Brain microvascular endothelial cell (primary cell): Measurements from ENCODE around the gene SPSB3.

Experiments
- DNase-seq: peaks from one replicate; pipeline ENCODE4 v3.0.0-alpha.2; 2020
- H3K27ac ChIP-seq: fragments of 250-450 bp; sonication (Bioruptor Pico); 2 replicates; pipeline ENCODE4 v1.5.1; 2020; ENCODE audit warnings: mild to moderate bottlenecking, moderate library complexity
- H3K27me3 ChIP-seq: fragments of 250-450 bp; sonication (Bioruptor Pico); replicated peaks from 2 replicates; pipeline ENCODE4 v1.5.1; 2020; ENCODE audit warnings: mild to moderate bottlenecking
- H3K36me3 ChIP-seq: fragments of 250-450 bp; sonication (Bioruptor Pico); replicated peaks from 2 replicates; pipeline ENCODE4 v1.5.1; 2020; ENCODE audit warnings: mild to moderate bottlenecking
- H3K4me3 ChIP-seq: 2 replicates; pipeline ENCODE4 v1.5.1; 2011; ENCODE audit warnings: low read depth, mild to moderate bottlenecking, control low read depth, low read length, moderate library complexity
- in situ Hi-C: cut with HindIII; loops from 2 replicates; pipeline ENCODE4 v1.10.0; 2017; ENCODE audit warnings: low sequenced_read_pairs, low pct_ligation_motif_present
- TF ChIP-seq, protein P1 (sequence below): IDR thresholded peaks from 2 replicates; pipeline ENCODE4 v1.5.1; 2011; ENCODE audit warnings: low read depth, mild to moderate bottlenecking, moderate library complexity, low read length, control low read depth, inconsistent platforms; ENCODE audit errors: missing control alignments

Gene SPSB3

DNA sequence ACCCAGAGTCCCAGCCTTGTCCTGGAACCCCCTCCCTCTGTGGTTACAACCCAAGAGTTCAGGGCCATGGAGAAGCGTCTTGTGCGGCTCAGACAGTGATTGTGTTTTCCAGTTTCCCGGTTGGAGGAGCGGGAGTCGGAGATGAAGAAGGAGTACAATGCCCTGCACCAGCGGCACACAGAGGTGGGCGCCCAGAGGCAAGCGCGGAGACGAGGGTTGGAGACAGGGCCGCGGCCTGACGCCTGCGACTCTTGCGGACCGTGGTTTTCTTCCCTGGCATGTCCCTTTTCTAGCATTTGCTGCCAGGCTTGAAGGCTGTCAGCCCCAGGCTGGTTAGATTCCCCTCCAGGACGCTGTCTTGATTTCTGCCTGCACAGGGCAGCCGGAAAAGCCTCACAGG, 53.3 kb downstream of the SPSB3 start:
- H3K27ac ChIP-seq, result no peak overlapping the region
- H3K36me3 ChIP-seq, result peaks cover 50% of the 10 kb centered on the region
- in situ Hi-C loops, result no loop called here
- TF ChIP-seq, protein P1, sequence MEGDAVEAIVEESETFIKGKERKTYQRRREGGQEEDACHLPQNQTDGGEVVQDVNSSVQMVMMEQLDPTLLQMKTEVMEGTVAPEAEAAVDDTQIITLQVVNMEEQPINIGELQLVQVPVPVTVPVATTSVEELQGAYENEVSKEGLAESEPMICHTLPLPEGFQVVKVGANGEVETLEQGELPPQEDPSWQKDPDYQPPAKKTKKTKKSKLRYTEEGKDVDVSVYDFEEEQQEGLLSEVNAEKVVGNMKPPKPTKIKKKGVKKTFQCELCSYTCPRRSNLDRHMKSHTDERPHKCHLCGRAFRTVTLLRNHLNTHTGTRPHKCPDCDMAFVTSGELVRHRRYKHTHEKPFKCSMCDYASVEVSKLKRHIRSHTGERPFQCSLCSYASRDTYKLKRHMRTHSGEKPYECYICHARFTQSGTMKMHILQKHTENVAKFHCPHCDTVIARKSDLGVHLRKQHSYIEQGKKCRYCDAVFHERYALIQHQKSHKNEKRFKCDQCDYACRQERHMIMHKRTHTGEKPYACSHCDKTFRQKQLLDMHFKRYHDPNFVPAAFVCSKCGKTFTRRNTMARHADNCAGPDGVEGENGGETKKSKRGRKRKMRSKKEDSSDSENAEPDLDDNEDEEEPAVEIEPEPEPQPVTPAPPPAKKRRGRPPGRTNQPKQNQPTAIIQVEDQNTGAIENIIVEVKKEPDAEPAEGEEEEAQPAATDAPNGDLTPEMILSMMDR, result no peak
- no peaks in the 10 kb centered on the region for H3K27me3 ChIP-seq
- H3K4me3 ChIP-seq, result no peak overlapping the region
- no peak for DNase-seq

DNA sequence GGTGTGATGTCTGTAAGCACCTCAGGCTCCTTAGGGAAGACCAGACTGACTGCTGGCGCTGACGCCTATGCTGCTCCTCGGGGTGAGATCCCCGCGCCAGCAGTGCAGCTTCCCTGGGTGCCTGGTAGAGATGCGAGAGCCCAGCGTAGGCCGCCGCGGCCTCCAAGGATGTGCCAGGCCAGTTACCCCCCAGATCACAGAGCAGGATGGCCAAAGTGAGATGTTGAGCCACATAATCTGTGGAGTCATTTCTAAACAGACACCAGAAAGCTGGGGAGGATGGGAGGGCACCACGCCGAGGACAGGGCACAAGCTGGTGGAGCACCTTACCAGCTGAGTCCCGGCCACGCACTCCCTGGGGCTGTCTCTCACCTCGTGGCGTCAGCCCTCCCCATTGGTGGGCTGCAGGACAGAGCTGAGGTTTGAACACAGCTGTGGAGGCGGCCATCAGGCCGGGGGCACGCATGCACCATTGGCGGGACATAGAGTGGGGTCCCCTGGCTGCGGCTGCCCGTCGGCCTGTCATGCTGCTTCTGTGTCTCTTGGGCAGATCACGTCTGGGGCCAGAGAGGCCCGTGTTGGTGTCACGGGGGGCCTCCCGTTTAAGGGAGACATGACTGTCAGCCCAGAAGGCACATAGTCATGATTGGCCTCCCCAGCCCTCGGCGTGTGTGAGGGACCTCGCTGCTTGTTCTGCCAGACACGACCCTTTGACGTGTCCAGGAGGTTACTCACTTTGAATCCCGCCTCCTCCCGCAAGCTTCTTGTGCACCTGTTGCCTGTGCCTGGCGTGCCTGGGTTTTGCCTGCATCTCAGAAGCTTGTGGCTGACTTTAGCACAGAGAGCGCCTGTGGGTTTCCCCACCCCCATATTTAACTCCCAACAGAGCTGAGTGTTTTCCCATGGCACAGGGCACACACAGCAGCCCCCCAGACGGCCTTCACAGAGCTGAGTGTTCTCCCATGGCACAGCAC, 54.4 kb downstream of the SPSB3 start:
- no peaks in the 10 kb centered on the region for H3K27me3 ChIP-seq
- H3K36me3 ChIP-seq, result peaks cover 43% of the 10 kb centered on the region
- no peak overlapping the region for H3K27ac ChIP-seq
- H3K4me3 ChIP-seq, result no peak overlapping the region
- TF ChIP-seq, protein P1, result no peak
- DNase-seq, result no peak
- in situ Hi-C loops, result no loop called here
